GM23338 (cell line): Measurements from ENCODE around the gene FCHSD2.

Experiments
- CREB1 ChIP-seq: fragments of 250-450 bp; sonication (Bioruptor Pico); IDR thresholded peaks from 2 replicates; pipeline ENCODE4 v1.5.0; 2020; ENCODE audit warnings: low read depth, mild to moderate bottlenecking, moderate library complexity
- CTCF ChIP-seq, 2 experiments: fragments of 200-600 bp in 1 of 2; sonication (generic) in 1 of 2; conservative IDR thresholded peaks; 2 replicates each; pipeline versions ENCODE4 v1.5.1 to v1.6.1; 2016 to 2017; ENCODE audit warnings: antibody characterized with exemption in 2 of 2, low read depth in 2 of 2, mild to moderate bottlenecking in 2 of 2, moderate library complexity in 1 of 2
- ETS1 ChIP-seq: IDR thresholded peaks from 2 replicates; pipeline ENCODE4 v1.6.1; 2016; ENCODE audit warnings: antibody characterized with exemption
- EZH2 ChIP-seq: fragments of 200-600 bp; sonication (generic); IDR thresholded peaks from one replicate; pipeline ENCODE4 v1.8.0; 2017; ENCODE audit warnings: antibody characterized with exemption, mild to moderate bottlenecking, low read depth; ENCODE audit not compliant: unreplicated experiment
- EZH2phosphoT487 ChIP-seq: fragments of 200-600 bp; sonication (generic); IDR thresholded peaks from one replicate; pipeline ENCODE4 v1.8.1; 2018; ENCODE audit warnings: antibody characterized with exemption; ENCODE audit not compliant: unreplicated experiment
- JUNB ChIP-seq: IDR thresholded peaks from one replicate; pipeline ENCODE4 v1.6.1; 2016; ENCODE audit warnings: antibody characterized with exemption; ENCODE audit not compliant: unreplicated experiment
- NANOG ChIP-seq: IDR thresholded peaks from 2 replicates; pipeline ENCODE4 v1.6.1; 2016; ENCODE audit warnings: antibody characterized with exemption, borderline replicate concordance
- POLR2AphosphoS5 ChIP-seq: IDR thresholded peaks from 2 replicates; pipeline ENCODE4 v1.6.1; 2016; ENCODE audit warnings: antibody characterized with exemption, low read depth
- REST ChIP-seq: IDR thresholded peaks from one replicate; pipeline ENCODE4 v1.6.1; 2018; ENCODE audit warnings: antibody characterized with exemption; ENCODE audit not compliant: unreplicated experiment
- STAT1 ChIP-seq: IDR thresholded peaks from one replicate; pipeline ENCODE4 v1.6.1; 2016; ENCODE audit warnings: antibody characterized with exemption; ENCODE audit not compliant: unreplicated experiment
- ZNF114 ChIP-seq: fragments of 250-450 bp; sonication (Bioruptor Pico); IDR thresholded peaks from 2 replicates; pipeline ENCODE4 v1.5.0; 2020; ENCODE audit warnings: mild to moderate bottlenecking, moderate library complexity

- no peak for TF ChIP-seq POLR2AphosphoS5
- no peak for TF ChIP-seq REST
- TF ChIP-seq CTCF (conservative IDR thresholded peaks at IDR 0.05; ENCODE audit: low read depth in 2 of 2): no peak
- TF ChIP-seq EZH2: no peak
- no peak for TF ChIP-seq JUNB
- TF ChIP-seq EZH2phosphoT487: no peak
- no peak for TF ChIP-seq ZNF114
- TF ChIP-seq NANOG: no peak
- no peak for TF ChIP-seq CREB1
- TF ChIP-seq ETS1: no peak
- no peak for TF ChIP-seq STAT1
These were observed 158.6 kb downstream of the FCHSD2 start for GRCh38 chr11:72983560-72983959.
